Measurements from ENCODE around the gene RPRD2. TPM values are rescaled to one million over a fixed set of nuclear protein-coding genes. Genes with fewer than 3 reads are reported as not detected.
A peak's percentile ranks its signal among the peaks of the same experiment; 100 is the strongest.

Gene RPRD2
- total RNA-seq, 2 experiments from 2014 or later = 27.1 to 27.9 TPM

DNA sequence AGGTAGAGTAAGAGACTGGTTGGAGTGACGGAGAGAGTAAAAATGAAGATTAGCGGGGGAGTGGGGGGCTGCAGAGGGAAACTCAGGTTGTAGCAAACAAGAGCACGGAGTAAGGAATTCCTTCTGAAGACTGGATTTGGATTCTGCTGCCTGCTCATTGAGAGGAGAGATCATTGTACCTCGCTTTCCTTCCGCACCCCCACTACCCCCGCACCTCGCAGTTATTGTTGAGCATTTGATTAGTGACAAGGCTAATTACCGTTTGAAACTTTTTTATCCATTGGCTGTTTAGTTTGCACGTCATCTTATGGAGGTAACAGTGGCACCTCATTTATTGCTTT lies 42.2 kb upstream of the RPRD2 start:
- Mint-ChIP-seq H3K9me3 (no peaks in the 10 kb centered on the region), H3K4me3 (peak overlapping the region; percentile 97), H3K36me3 (ENCODE audit: low read depth) (peaks cover 43% of the 10 kb centered on the region), H3K27ac (peak overlapping the region; percentile 95), H3K27me3 (no peaks in the 10 kb centered on the region), H3K4me1 (ENCODE audit: low read depth) (peaks cover 39% of the 10 kb centered on the region)
- ATAC-seq (ENCODE audit: poor library complexity) (peak; percentile 20), DNase-seq (peak in 5 of 14 experiments; percentile 3 to 38 (median 28))
- H3K36me3 ChIP-seq (ENCODE audit: insufficient read depth, low read length) = peaks cover 23% of the 10 kb centered on the region
- H3K4me1 ChIP-seq (ENCODE audit: insufficient read depth, low read length) = peaks cover 34% of the 10 kb centered on the region
- ChIA-PET CTCF (interaction anchor here (1.0 kb wide), 1 partner anchor 66 kb away, joined by 3 read pairs; no protein-coding TSS in a partner anchor), POLR2A (interaction anchor here (1.0 to 2.6 kb wide), 4 partner anchors 39 to 375 kb away, joined by 3 to 34 read pairs (median 4); partner anchors contain the start of genes APH1A, CIART, GOLPH3L and RPRD2)
- peak overlapping the region; percentile 78 for H3K4me3 ChIP-seq (ENCODE audit: low read length)
- intact Hi-C loops (cut with DNase I, micrococcal nuclease) = loop anchor here (1.0 to 5.0 kb wide), 6 partner anchors 29 to 109 kb away; partner anchors contain the start of genes APH1A (in 1 of the 2), CA14 (in 1 of the 2), MRPS21 (in 1 of the 2) and RPRD2 (in 1 of the 2)
- H3K27me3 ChIP-seq (ENCODE audit: control insufficient read depth in 1 of 2, insufficient read depth in 2 of 2, low read length in 2 of 2) = no peaks in the 10 kb centered on the region
- TF ChIP-seq, protein P1, sequence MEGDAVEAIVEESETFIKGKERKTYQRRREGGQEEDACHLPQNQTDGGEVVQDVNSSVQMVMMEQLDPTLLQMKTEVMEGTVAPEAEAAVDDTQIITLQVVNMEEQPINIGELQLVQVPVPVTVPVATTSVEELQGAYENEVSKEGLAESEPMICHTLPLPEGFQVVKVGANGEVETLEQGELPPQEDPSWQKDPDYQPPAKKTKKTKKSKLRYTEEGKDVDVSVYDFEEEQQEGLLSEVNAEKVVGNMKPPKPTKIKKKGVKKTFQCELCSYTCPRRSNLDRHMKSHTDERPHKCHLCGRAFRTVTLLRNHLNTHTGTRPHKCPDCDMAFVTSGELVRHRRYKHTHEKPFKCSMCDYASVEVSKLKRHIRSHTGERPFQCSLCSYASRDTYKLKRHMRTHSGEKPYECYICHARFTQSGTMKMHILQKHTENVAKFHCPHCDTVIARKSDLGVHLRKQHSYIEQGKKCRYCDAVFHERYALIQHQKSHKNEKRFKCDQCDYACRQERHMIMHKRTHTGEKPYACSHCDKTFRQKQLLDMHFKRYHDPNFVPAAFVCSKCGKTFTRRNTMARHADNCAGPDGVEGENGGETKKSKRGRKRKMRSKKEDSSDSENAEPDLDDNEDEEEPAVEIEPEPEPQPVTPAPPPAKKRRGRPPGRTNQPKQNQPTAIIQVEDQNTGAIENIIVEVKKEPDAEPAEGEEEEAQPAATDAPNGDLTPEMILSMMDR (IDR thresholded peaks at IDR 0.05) = no peak
- H3K27ac ChIP-seq (ENCODE audit: low read depth in 1 of 2, low read length in 2 of 2) = peak overlapping the region; percentile 83 to 84
- H3K9me3 ChIP-seq (ENCODE audit: control insufficient read depth in 1 of 2, insufficient read depth in 1 of 2, low read length in 2 of 2) = no peaks in the 10 kb centered on the region

DNA sequence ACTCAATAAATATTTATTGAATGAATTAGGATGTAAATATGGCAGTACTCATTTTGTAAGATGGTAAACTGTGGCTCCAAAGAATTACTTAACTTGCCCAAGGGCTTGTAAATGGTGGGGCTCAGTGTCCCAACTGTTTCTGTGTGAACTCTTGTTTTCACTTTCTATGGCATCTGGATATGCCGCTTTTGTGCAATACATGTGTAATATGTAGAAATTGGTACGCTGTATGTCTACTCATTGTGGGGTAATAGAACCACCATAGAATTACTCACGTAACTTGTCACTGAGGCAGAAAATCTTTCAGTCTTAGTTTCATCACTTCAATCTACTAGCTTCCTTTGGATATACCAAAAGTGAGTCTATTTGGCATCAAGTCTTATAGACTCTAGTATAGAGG lies 41.6 kb upstream of the RPRD2 start:
- no peak for ATAC-seq (ENCODE audit: poor library complexity)
- H3K36me3 Mint-ChIP-seq (ENCODE audit: low read depth) = peaks cover 48% of the 10 kb centered on the region
- Histone ChIP-seq H3K9me3 (ENCODE audit: control insufficient read depth in 1 of 2, insufficient read depth in 1 of 2, low read length in 2 of 2) (no peaks in the 10 kb centered on the region), H3K27me3 (ENCODE audit: control insufficient read depth in 1 of 2, insufficient read depth in 2 of 2, low read length in 2 of 2) (no peaks in the 10 kb centered on the region), H3K4me1 (ENCODE audit: insufficient read depth, low read length) (peaks cover 34% of the 10 kb centered on the region), H3K36me3 (ENCODE audit: insufficient read depth, low read length) (peaks cover 27% of the 10 kb centered on the region), H3K27ac (ENCODE audit: low read depth in 1 of 2, low read length in 2 of 2) (peak overlapping the region in 1 of 2 donors; percentile 84), H3K4me3 (ENCODE audit: low read length) (peak overlapping the region; percentile 78)
- peak in 3 of 14 experiments; percentile 10 to 65 (median 57) for DNase-seq
- H3K9me3 Mint-ChIP-seq = no peaks in the 10 kb centered on the region
- peak overlapping the region; percentile 95 for H3K27ac Mint-ChIP-seq
- peak overlapping the region; percentile 97 for H3K4me3 Mint-ChIP-seq
- TF ChIP-seq, protein P1 (IDR thresholded peaks at IDR 0.05) = no peak
- CTCF ChIA-PET = interaction anchor here (0.6 kb wide), 1 partner anchor 89 kb away, joined by 4 read pairs; no protein-coding TSS in a partner anchor
- intact Hi-C loops (cut with DNase I, micrococcal nuclease) = loop anchor here (5.0 kb wide), 3 partner anchors 45 to 110 kb away; partner anchors contain the start of gene CA14 (in 1 of the 2)
- H3K4me1 Mint-ChIP-seq (ENCODE audit: low read depth) = peaks cover 39% of the 10 kb centered on the region
- no peaks in the 10 kb centered on the region for H3K27me3 Mint-ChIP-seq
- POLR2A ChIA-PET = interaction anchor here (1.0 to 2.6 kb wide), 2 partner anchors 42 to 53 kb away, joined by 3 to 34 read pairs; partner anchors contain the start of genes APH1A and RPRD2

DNA sequence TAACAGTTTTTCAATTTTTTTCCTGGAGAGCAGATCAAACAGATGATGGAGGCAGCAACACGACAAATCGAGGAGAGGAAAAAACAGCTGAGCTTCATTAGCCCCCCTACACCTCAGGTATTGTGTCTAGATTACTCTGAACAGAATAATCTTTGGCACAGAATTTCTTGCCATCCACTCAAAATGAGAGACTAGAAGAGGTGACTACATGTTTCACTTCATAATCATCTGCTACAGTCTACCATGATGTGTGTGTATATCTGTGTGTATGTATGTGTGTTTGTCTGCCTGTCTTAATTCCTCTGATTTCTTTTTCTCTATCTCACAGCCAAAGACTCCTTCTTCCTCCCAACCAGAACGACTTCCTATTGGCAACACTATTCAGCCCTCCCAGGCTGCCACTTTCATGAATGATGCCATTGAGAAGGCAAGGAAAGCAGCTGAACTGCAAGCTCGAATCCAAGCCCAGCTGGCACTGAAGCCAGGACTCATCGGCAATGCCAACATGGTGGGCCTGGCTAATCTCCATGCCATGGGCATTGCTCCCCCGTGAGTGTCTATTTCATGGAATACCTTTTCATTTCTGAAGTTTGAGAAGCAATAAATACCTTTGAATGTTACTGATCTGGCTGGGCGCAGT lies 31.2 kb upstream of the RPRD2 start:
- ChIA-PET POLR2A (no interaction called here), CTCF (interaction anchor here (0.6 kb wide), 1 partner anchor 1283 kb away, joined by 3 read pairs; no protein-coding TSS in a partner anchor)
- no peaks in the 10 kb centered on the region for H3K27me3 Mint-ChIP-seq
- no peaks in the 10 kb centered on the region for H3K27me3 ChIP-seq (ENCODE audit: control insufficient read depth in 1 of 2, insufficient read depth in 2 of 2, low read length in 2 of 2)
- no peak overlapping the region for H3K4me3 ChIP-seq (ENCODE audit: low read length)
- ATAC-seq (ENCODE audit: poor library complexity) = no peak
- no peaks in the 10 kb centered on the region for H3K4me1 ChIP-seq (ENCODE audit: insufficient read depth, low read length)
- no peaks in the 10 kb centered on the region for H3K9me3 ChIP-seq (ENCODE audit: control insufficient read depth in 1 of 2, insufficient read depth in 1 of 2, low read length in 2 of 2)
- peaks cover 91% of the 10 kb centered on the region for H3K36me3 ChIP-seq (ENCODE audit: insufficient read depth, low read length)
- peaks cover 87% of the 10 kb centered on the region for H3K36me3 Mint-ChIP-seq (ENCODE audit: low read depth)
- no peaks in the 10 kb centered on the region for H3K9me3 Mint-ChIP-seq
- H3K4me1 Mint-ChIP-seq (ENCODE audit: low read depth) = peaks cover 6% of the 10 kb centered on the region
- H3K4me3 Mint-ChIP-seq = no peak overlapping the region
- intact Hi-C loops (cut with DNase I, micrococcal nuclease) = no loop called here
- peak overlapping the region; percentile 24 for H3K27ac Mint-ChIP-seq
- no peak for DNase-seq
- TF ChIP-seq, protein P1 (IDR thresholded peaks at IDR 0.05) = no peak
- no peak overlapping the region for H3K27ac ChIP-seq (ENCODE audit: low read depth in 1 of 2, low read length in 2 of 2)
